A172 (cell line): ENCODE measurements around the gene TMEM242. TPM values are rescaled to one million over a fixed set of nuclear protein-coding genes. Genes with fewer than 3 reads are reported as not detected.

Experiments
- DNase-seq: peaks from one replicate; pipeline ENCODE4 v3.0.0-alpha.2; 2015; ENCODE audit warnings: low spot score
- total RNA-seq: library from RNA; depleted of rRNA; stranded (reverse); fragments of >200 nt; shearing (Covaris generic); gene quantifications from 2 replicates; pipeline ENCODE4 v1.2.3, GENCODE V29; 2014

TMEM242 gene
- total RNA-seq, 1 experiment from 2014 or later, result 2.8 TPM

DNA sequence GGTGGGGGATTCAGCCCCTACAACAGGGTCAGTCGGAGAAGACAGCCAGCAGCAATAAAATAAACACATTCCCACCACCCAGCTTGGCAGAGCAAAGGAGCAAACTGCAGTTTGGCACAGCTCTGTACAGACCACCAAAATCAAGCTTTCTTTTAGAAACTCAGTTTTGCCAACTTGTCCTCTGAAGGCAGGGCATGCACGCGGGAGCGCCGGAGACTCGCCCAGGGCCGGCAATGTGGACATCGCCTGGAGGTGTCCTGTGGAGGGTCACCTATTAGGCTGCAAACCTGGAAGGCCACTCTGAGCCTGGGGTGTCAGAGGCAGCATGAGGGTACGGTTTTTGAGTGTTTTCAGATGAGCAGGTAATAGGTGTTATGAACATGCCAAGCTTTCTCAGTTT is 34.7 kb downstream of the TMEM242 start:
- no peak for DNase-seq

DNA sequence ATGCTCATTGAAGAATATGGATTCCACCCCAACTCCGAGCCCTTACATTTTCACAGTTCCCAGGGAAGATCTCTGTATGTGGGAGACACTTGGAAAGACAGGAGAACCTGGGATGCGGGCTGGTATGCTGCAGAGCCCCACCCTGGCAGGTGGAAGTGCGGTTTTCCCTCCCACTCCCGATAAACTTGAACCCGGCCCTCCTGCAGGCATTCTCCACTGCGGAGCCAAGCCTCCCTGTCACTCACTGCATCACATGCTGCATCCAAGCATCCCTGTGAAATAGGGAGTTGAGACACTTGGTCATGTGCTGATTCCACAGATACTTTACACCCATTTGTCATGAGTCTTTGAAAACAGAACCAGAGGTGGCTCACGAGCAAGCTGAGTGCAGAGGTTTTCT is 35.4 kb downstream of the TMEM242 start:
- DNase-seq, result no peak

DNA sequence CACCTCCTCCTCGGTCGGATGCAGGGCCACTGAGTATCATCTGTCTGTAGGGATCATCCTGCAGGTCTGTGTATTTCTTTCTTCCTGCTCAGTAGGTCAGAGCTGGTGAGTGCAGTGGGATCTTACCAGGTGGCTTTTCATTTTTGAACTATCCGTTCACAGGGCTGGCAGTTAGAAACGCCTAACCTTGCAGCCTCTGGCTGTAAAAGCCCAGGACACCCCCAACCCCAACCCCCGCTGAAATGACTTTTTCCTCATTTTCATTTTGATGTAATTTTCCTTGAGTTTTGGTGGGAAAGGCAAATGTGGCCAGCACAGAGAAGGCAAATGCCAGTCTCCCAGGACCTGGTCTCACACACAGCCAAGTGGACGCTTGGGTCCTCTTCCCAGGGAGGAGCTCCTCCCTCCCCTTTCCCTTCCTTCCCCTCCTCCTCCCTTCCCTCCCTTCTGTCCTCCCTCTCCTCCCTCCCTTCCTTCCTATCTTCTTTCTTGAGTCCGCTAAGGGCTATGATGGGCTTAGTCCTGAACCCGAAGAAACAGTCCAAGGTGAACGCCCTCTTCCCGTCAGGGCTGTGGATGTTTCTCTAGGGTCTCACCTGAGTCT is 36.0 kb downstream of the TMEM242 start:
- no peak for DNase-seq

DNA sequence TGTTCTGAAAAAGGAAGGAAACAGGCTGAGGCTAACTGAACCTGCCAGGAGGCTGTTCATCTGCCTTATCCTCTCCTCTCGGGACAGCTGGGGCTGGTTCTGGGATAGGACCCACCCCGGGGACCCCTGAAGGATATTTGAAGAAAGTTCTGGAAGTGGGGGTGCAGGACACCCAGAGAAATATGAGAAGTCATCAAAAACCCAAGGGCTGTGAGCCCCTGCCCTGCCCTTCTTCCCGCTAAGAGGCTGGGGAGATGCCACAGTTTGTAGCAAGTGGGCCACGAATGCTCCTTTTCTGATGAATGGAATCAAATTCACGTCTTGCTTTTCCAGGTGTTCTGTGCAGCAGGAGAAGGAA is 37.9 kb downstream of the TMEM242 start:
- no peak for DNase-seq

DNA sequence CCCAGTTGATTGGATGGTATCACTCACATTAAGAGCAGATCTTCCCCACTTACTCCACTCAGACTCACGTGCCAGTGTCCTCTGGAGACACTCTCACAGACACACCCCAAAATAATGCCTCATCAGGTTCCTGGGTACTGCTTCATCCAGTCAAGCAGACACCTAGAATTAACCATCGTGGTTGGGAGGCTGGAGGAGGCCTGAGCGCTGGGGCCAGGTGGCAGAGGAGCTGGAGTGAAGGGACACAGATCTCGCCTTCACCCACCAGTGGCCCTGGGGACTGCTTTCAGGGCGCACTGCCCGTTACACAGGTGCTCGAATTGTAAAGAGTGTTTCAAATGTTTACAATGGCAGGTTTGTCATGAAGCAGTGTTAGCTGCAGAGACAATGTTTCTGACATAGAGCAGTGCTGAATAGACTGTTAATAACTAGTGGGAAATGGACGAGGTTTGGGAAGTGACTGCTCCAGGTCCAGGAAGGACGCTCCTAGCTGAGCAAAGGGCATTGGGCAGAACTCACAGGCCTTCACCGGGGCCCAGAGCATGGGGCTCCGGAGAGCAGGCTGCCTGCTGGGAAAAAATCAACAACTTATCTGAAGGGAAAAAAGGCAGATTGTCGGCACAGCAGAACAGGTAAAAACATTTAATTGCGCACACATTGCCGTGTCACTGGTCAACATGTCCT is 38.4 kb downstream of the TMEM242 start:
- DNase-seq, result no peak

DNA sequence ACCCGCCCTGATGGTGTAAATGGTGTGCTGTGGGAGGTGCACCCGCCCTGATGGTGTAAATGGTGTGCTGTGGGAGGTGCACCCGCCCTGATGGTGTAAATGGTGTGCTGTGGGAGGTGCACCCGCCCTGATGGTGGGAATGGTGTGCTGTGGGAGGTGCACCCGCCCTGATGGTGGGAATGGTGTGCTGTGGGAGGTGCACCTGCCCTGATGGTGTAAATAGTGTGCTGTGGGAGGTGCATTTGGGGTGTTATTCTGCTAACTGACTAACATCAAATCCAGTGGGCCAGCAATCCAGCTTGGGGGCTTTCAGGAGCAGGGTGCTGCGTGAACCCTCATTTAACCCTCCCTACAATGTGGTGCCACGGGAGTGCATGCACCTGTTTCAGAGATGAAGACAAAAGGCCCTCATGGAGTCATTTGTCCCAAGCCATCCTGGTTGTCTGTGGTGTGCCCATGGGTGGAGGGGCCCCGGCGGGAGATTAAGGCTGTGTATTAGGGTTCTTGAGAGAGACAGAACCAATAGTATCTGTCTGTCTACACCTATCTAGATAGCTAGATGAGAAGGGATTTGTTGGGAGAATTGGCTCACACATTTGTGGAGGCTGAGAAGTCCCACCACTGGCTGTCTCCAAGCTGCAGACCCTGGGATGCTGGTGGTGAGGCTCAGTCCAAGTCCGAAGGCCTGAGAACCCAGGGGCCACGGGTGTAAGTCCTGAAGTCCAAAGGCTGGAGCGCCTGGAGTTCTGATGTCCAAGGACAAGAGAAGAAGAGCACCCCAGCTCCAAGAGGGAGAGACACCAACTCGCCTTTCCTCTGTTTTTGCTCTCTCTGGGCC is 39.2 kb downstream of the TMEM242 start:
- no peak for DNase-seq

DNA sequence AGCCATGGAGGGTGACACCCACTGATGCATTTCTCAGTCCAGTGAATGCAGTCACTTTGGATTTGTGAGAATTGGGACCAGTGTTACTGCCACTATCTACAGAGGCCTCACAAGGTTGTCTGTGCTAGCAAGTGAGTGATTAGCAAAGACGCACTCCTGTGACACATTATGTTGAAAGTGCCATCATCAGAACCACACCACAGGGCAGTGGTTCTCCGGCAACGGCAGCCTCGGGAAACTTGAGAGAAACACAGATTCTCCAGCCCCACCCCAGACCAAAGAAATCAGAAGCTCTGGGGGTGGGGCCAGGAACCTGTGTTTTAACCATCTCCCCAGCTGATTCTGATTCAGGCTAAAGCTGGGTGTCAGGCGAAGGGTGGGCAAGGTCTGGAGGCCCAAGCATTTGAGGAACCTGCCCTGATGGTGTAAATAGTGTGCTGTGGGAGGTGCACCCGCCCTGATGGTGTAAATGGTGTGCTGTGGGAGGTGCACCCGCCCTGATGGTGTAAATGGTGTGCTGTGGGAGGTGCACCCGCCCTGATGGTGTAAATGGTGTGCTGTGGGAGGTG is 39.9 kb downstream of the TMEM242 start:
- no peak for DNase-seq

DNA sequence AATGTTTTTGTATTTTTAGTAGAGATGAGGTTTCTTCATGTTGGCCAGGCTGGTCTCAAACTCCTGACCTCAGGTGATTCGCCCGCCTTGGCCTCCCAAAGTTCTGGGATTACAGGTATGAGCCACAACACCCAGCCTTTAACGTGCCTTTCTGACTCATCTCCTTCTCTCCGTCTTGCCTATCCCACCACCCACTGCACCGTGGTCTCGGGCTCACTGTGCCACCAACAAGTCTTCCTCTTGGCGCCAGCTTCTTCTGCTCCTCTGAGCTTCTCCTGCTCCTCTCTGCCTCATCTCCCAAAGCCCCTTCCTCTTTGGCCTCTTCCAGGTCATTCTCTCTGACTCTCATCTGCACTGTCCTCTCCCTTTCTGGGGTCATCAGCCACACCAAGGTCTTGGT is 41.0 kb downstream of the TMEM242 start:
- no peak for DNase-seq

DNA sequence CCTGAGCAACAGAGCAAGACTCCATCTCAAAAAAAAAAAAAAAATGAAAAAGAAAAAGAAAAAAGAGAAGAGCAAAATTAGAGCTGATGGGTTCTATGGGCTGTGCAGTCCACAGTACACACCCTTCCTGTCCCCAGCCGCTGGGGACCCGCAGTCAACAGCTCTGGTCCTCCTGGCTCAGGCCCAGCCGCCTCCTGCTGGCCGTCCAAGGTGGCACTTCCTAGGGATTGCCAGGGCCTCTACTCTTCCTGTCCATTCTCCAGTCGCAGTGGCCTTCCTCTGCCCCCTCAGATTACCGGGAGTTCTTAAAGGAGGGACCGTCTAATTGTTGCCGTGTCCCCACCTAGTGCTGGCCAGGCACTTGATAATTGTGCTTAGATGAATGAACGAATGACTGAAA is 41.7 kb downstream of the TMEM242 start:
- DNase-seq, result no peak

DNA sequence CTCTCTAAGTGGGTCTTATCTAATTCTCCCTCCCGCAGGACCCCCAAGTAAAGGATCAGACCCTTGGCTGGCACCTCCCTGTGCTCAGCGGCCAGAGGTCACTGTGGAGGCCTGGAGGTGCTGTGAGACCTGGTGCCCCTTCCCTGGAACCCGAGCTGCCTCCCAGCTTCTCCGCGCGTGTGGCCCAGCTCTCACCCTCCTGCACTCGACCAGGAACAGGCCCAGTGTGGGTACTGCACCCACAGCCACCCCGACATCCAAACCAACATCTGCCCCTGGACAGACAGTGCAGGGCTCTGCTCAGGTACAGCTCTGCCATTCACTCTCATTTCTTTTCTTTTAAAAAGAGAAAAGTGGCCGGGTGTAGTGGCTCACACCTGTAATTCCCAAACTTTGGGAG is 42.4 kb downstream of the TMEM242 start:
- no peak for DNase-seq

DNA sequence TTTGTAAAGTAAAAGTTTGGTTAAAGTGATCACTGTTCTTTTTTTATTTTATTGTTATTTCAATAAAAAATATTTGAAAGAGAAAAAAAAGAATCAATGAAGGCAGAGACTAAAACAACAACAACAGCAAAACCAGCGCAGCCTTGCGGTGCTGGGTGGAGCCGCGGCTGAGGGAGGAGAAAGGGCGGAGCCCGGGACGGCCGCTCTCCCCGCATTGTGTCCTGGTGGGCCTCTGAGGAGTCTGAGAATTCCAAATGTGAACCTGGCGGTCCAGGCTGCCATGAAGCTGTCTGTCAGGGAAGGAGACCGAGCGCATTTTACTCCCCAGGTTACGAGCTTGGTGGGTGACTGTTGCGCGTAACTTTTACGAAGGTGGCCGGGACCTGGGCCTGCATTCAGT is 43.2 kb downstream of the TMEM242 start:
- DNase-seq, result no peak

DNA sequence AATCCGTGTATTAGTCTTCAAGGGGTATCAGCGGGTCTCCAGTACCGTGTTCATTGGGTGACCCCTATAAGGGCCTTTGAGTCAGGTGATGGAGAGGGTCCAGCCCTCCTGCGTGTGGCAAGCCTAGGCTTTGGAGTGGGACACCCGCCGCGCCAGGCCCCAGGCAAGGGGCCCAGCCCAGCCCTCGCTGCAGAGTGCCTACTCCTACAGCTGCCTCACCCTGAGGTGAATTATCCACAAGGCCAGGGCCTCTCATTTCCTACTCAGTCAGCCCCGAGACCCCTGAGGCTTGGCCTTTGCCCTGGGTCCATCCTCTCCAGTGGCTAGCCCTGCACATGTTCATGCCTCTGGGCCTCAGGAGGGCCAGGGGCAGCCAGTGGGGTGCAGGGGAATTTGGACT is 45.1 kb downstream of the TMEM242 start:
- DNase-seq, result no peak

DNA sequence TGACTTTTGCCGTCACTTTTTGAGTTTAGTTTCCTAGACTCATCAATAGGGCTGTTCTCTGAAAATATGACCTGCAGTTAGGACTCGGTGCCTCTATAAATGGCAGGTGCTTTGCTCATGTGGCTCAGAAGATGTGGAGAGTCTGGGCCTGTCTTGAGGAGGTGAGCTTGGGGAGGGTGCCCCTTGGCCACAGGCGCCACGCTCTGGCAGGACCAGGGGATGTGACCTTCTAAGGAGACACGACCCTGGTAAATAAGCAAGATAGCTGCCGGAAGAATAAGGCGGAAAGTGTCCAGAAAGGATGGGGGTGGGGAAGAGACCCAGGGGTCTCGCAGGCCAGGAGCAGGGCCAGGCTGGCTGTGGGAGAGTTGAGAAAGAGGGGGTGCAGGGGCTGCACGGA is 46.6 kb downstream of the TMEM242 start:
- no peak for DNase-seq

DNA sequence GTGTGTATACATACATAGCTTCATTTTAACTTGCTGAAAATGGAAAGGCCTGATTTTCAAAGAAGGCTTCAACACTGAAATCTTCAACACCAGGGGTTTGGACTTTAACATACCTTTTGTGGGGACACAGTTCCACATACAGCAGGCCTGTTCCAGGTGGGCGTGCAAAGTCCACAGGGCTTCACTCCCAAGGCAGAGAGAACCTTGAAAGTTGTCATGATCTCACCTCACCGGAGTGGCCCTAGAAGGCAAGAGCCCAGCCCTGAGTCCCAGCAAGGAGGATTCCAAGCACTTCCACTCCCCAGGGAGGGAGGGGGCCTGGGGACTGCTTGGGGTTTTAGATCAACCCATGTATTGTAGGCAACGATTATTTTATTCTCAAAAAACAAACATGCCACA is 47.2 kb downstream of the TMEM242 start:
- no peak for DNase-seq

DNA sequence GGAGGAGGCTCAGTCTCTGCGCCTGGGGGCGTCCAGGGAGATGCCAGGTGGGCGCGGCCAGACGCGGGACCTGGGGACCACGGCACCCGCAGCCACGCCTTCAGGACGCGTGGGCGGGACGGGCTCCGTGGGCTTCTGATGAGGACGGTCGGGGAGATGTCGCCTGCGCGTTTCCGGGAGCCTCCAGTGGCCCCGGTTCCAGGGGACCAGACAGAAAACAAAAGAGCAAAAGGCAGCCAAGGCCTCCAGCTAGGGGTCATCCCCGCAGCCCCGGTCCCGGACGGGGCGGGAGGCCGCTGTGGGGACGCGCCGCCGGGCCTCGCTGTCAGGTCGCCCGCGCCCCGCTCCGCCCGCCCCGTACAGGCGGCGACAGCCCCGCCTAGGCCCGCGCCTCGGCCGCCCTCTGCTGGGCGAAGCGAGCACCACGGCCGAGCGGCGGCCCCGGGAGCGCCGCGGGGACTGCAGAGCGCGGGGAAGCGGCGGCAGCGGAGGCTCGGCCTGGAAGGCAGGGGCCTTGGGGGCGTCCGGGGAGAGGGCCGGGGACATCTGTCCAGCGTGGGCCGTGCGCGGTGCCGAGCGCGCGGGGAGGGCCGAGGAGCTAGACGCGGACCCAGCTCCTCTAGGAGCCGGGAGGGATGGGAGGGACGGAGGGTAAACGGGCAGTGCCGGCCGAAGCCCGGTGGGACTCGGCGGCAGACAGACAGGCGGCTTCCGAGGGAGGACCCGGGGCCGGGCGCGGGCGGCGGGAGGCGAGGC is 48.7 kb downstream of the TMEM242 start:
- DNase-seq, result peak; percentile 26

DNA sequence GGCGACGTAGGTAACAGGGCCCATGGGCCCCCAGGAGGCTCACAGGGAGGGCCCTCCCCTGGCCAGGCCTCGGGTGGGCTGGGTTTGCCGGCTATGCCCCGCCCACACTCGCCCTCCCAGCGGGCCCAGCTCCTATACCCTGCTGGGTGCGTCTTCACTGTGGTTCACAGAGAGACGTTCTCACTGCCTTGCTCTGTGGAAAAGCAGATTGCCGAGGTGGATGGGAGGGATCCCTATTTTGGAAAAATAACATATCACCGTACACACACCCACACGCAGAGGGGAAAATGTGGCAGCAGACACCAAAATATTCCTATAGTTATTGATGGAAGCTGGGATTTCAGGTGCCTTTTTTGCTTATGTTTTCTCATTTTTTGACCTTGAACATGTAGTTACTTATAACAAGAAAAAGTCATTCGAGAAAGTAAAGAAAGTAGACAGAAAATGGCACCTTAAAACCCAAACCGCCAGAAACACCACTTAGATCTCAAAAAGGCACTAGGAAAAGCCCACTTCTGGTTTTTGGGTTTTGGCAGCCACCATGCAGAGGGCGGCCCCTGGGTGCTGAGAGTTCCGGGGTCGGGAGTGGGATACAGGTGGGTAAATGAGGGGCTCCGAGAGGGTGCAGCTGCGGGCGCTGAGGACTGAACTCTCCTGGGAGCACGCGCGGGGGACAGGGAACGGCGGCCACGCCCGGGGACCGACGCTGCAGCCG is 49.4 kb downstream of the TMEM242 start:
- DNase-seq, result no peak

DNA sequence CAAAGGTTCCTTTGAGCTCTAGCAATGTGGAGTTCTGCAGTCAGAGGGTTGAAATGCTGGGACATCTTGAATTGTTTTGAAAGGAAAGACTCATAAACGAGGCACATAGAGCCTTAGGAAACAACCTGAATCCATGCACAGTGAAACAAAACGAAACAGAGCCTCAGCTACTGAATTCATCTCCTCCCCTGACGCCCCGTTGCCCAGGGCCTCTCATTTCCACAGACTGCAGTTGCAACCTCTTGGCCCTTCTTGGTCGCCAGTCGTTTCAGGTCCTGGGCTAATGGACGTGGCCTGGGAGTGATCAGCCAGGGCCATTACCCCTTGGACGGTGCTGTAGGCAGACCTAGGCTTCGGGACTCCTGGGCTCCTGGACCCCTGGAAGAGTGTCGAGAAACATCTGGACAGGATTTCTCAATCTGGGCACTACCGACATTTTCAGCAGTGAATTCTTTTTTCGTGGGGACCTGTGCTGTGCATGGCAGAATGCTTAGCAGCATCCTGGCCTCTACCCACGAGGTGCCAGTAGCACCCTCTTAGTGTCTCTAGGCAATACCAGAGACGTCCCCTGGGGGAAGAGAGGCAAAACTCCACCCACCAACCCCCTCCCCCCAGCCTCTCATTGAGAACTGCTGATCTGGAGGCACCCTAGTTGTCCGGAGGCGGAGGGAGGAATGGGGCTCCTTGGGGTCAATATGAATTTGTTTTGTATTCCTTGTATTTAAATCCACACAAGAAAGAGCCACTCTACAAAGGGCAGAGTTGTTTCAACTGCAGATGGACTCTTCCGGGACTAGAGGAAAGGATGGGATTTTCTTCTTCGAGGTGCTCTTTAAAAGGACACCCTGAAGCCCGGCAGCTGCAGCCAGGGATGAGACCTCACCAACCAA is 50.2 kb downstream of the TMEM242 start:
- no peak for DNase-seq

DNA sequence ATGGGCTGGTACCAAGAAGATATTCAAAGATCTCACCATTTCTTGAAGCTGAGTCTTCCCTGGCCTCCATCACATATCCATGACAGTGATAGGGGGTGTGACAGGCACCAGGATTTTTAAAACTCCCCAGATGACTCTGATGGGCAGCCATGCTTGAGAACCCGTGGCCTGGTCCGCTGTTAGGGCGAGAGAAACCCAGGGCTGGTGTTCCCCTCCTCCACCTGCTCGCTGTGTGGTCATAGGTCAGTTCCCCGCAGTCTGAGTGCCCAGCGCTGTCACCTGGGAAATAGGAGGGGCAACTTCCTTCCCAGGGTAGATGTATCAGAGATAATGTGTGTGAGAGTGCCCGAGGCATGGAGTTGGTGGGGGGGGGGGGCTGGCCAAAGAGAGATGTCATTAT is 50.9 kb downstream of the TMEM242 start:
- no peak for DNase-seq

DNA sequence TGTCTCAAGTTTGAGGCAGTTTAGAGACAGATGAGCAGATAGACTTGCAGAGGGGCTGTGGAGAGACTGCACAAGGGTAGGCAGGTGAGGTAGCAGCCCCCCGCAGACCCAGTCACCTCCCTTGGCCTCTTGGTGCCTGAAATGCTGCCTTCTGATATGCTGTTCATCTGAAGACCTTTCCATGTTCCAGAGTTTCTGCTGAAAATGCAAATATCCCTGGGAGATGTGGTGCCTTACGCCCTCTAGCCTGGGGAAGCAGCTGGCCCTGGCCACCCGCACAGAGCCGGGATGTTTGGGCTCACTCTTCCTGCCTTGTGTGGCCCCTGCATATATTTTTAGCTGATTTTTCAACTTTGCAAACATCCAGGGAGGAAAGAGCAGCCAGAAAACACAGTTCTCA is 51.4 kb downstream of the TMEM242 start:
- no peak for DNase-seq

DNA sequence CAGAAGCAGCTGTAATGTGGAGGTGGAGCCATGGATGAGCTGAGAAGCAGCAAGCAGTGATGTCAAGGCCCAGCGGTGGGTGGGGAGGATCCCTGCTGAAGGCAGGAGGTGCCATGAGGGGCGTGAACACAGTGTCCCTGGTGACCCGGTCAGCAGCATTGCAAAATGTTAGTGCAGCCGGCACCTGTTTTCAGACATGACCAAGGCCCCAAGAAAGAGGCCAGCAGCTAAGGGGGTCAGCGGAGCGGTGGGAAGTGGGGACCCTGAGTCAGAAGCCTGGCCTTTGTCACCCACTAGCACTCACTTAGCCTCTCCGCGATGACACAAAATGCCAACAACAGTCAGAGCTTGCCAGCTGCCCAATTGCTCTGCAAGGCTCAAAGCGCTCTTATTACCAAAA is 51.9 kb downstream of the TMEM242 start:
- DNase-seq, result no peak
